ENCODE results near the gene GFAP.
"Not testable (repeated sequence)": the region's sequence is repeated elsewhere in the genome, so short reads cannot be mapped to it uniquely, and the experiment has no call there.

The GFAP gene

DNA sequence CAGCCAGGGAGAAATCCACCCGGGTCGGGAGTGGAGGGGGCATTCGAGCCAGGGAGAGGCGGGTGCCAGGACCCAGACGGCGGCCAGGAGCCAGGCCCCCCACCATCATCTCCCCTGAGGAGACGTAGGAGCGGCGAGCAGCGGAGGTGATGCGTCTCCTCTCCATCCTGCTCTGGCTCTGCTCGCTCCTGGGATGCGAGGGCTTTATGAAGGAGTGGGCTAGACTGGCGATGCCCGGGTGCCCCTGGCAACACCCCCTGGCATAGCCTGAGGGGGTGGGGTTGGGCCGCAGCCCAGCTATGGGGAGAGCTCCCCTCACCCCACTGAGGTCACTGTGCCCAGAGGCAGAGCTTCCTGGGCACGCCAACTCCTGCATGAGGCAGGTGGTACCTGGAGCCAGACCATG is at the start of gene GFAP:
GFAP (minus strand) TSS at position 180 of the 406 bp plus-strand sequence; CDS start at position 166, 14 bp downstream.
- FAIRE-seq = no peak

DNA sequence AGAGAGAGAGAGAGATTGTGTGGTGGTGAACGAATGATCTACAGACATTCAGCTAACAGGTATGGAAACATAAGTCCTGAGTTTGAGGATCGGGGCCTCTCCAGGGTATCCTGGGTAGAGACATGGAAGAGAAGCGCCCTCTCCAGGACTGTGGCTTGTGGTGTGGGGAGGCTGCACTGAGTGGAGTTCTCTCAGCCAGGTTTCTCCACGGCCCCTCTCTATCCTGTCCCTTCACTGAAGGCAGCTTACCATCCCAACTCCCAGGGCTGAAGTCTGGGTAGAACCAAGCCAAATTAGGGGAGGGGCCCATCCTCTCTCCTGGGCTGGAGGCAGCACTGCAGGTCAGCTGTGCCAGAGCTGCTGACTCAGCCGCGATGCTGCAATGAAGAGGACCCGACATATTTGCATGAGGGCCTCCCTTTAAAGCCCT is 46.6 kb upstream of the GFAP start:
- no peak for FAIRE-seq

DNA sequence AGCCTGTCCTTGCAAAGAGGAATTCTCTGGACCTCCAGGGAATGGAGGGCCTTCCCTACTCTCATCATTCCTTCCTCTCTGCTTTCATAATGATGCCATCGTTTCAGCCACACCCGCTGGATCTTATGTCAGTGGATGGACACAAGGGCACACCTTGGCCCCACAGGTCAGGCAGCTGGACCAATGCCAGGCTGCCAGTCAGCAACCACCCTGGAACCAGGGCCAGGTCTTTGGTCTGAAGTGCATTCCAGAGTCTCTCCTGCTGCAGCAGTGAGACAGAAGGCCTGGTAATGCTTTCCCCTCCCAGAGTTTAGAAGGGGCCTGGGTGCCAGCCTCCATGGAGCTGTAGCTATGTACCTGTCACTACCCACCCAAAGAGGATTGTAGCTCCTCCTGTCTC is 45.4 kb upstream of the GFAP start:
- FAIRE-seq = no peak

DNA sequence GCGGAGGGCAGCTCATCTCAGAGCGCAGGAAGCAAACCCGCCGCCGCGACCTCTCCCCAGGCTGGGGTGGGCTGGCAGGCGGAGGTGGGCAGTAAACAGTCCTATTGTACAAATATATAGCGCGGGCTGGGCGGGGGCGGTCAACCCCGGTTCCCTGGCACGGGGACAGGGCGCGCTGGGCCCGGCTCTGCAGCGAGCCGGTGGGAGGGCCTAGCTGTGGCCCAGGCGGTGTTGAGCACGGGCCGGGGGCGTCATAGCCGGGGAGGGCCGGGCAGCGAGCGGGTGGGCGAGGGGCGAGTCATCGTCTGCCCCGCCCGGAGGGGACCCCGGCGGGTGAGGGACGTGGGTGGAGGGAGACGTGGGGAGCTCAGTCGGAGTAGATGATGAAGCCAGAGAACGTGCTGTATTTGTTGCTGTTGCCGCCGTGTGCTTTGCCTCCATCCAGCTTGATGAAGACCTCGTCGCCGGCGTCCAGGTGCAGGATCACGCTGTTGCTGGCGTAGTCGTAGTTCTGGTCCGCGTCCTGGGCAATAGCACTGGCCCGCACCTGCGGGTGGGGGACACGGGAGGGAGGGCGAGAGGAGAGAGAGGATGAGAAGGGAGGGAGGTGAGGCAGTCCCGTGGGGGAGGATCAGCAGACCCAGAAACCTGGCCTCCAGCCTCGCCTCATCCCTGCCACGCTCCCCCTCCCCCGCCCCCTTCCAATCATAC is 44.7 kb upstream of the GFAP start:
- FAIRE-seq = no peak

DNA sequence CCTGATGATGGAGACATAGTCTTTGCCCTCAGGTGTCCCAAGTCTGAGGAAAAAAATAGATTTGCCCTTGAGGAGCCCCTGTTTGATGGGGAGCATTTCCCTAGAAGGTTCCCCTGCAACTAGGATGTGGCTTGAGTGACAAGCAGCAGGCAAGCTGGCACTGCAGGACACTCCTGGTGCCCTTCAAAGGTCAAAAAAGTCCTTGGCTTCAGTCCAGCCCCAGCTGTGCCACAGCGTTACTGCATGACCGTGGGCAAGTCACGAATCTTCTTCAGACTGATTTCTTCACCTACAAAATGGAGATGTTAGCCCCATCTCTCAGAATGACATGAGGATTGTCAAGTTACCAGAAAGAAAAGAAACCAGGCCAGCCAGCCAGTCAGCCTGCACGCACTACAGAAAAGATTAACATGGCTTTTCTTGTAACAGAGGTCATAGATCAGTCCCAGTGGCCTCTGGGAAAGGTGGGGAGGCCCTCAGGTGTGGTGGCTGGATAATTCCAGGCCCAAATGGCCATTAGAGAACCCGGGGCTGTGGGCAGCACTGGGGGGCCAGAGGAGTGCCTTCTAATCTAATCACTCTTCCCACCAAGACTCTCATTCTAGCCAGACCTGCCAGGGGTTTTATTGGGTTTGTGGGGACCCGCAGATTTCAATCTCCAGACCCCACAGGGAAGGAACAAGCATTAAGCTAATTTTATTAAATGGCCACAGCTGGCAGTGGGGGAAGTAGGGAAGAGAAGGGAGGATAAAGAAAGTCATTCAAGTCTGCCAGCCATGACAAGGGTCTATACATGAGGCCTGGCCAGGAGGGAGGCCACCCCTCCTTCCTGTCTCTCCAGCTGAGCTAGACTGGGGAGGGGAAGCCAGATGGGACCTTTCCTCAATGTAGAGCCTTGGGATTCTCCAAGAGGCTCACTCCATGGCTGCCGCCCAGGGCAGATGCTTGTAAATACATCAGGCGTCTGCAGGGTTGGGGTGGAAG is 42.0 kb upstream of the GFAP start:
- no peak for FAIRE-seq

DNA sequence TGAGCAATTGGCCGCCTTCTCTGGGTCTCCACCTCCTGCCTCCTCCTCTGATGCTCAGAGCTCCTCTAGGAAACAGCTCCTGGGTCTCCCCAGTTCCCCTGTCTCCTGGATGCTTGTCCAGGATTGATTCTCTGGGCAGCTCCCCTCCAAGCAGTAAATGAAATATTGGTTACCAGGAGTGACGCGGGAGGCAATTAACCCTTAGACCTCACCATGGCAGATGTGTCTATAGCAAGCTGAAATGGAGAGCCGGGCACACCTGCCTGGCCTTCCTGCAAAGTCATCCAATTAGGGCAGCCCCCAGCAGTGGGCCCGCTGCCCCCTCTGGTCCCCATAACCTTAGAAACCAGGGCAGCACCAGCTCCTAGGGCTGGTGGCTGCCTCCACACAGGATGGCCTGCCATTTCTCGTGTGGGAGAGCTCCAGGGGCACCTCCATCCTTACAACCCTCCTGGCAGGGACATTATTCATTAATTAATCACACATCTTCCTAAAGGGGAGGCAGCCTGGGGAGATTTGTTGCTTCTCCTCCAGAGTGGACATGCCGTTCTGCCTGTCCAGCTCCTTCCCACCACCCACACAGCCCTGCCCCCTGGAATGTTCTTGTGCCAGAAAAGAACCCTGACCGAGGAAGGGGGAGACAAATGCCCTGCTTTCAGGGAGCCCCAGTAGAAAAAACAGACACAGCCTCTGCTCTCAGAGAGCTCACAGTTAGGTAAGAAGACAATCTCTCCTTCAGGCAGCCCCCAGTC is 40.5 kb upstream of the GFAP start:
- no peak for FAIRE-seq

DNA sequence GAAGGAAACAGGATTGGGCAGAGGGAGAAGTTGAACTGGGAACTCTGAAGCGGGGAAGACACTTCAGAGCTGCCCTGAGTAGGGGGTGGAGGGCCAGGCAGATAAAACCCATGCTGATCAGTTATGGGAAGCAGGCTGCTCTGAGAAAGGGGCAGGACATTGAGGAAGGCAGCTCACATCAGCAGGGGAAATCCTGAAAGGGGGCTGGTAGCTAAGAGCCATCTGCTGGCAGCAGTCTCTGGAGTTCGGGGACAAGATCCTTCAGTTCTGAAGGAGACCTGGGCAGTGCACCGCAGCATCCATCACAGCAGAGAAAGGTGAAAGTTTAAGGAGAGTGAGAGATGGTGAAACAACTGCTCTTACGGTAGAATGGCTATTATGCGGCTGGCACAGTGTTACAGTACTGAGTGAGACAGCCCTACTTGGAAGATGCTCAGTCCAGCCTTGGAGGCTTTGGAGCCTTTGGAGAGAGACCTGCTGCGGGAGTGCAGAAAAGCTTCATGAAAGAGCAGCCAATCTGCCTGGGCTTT is 37.7 kb upstream of the GFAP start:
- FAIRE-seq = no peak

DNA sequence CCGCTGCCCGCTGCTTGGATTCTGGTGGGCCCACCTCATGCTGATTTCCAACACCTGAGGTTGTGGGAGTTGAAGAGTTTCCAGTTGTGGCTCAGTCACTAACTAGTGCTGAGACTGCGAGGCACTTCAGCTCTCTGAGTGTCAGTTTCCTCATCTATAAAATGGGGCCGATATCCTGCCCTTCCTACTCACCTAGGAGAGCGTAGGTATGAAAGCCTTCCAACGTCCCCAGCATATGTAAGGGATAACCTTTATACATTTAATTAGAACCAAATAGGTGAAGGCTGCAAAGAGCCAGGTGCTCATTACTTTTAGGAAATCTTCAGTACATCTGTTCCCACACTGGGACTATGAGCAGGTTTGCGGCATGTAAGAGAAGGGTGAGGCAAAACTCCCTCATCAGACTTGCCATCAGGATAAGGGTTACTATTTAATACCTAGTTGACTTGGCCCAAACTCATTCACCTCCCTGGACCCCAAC is 33.1 kb upstream of the GFAP start:
- FAIRE-seq = no peak

DNA sequence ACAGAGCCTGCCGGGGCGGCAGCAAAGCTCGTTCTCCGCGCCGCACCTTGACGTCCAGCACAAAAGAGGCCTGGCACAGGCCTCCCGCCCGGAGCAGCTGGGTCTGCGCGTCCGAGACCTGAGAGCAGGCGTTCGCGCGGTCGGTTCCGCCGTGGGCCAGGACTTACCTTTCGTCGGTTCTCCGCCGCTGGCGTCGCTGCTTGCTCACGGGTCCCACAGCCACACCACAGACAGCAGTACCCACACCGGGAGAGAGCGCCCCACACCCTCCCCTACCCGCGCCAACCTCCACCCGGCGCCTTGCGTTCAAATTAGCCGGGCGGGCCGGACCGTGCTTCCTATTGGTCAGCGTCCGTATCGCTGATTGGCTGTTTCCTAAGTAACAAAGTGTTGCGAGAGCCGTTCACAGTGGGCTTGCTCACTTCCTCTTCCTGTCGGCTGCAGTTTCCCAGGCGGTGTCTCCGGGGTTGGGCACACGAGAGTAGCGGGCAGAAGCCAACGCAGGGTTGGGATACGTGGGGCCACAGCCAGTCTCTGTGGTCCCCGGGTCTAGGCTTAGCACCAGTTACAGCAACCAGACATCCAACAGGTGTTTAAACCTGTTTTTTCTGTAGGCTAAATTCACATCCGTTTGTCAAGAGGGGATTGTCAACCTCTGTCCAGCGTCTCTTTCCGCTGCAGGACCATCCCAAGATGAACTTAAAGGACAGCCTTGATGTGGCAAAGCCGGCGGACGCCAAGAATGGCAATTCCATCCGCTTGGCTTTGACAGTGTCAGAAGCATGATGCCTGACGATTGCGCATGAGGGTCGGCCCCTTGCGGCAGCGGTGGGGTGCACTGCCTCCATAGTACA is 32.4 kb upstream of the GFAP start, which contains the start of gene KIF18B:
KIF18B (minus strand) TSS at position 313 of the 854 bp plus-strand sequence. CDS start 11,429 bp downstream, outside the sequence.
- FAIRE-seq = no peak

DNA sequence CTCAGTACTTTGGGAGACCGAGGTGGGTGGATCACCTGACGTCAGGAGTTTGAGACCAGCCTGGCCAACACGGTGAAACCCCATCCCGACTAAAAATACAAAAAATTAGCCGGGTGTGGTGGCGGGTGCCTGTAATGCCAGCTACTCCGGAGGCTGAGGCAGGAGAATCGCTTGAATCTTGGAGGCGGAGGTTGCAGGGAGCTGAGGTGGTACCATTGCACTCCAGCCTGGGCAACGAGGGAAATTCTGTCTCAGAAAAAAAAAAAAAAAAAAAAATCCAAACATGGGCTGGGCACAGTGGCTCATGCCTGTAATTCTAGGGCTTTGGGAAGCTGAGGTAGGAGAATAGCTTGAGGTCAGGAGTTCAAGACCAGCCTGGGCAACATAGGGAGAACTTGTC is 30.4 kb upstream of the GFAP start:
- FAIRE-seq = not testable (repeated sequence)

DNA sequence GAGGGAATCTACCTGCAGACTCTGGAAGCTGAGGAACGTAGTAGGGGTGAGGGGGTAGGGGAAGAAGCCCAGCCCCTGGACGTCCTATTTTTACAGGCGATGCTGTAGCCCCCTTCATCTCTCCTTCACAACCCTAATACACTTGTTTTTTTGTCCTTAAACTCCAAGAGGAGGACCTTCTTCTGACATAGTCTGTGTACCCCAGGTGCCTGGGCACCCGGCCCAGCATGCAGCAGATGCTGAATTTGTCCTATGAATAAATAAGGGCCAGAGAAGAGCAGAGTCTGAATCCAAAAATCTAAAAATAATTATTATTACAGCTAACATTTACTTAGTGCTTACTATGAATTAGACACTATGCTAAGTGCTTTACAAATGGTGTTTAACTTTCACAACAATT is 27.2 kb upstream of the GFAP start:
- FAIRE-seq = no peak

DNA sequence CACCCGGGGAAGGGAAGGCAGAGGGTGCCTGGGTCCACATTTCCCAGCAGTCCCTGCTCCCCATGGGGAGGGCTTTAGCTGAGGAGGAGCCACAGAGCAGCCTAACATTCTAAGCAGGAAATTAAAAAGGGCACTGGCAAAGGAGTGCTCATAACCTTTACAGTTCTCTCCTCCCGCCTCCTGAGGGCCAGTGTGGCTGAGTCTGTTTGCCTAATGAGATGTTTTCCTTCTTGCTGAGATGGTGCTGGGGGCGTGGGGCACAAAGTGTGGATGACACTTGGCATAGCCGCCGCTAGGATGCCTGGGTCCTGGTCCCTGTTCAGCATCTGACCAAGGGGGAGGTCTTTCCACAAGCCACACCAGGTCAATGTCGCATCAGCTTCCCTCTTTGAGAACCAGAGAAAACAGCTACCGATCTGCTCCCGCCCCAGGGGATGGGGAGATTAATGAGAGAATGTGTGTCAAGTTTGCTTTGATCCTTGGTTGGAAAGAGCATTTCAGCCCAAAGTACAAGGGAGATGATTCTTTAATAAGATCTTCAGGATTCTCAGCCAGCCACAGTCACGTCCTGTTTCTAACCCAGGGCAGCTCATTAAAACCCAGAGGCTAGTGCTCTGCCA is 26.5 kb upstream of the GFAP start:
- no peak for FAIRE-seq

DNA sequence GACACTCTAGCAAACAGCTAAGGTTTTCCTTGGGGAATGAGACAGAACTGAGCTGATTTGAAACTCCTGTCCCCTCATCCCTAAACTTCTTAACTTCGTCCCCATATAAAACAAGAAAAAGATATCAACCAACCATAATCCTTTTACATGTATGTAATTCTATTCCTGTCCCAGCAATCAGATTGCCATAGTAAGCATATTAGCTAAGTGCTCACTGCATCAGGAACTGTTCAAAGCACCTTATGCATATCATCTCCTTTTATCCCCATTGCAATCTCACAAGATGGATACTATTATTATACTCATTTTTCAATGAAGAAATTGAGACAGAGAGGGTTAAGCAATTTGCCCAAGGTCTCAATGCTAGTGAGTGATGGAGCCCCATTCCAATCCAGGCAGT is 25.5 kb upstream of the GFAP start:
- FAIRE-seq = no peak

DNA sequence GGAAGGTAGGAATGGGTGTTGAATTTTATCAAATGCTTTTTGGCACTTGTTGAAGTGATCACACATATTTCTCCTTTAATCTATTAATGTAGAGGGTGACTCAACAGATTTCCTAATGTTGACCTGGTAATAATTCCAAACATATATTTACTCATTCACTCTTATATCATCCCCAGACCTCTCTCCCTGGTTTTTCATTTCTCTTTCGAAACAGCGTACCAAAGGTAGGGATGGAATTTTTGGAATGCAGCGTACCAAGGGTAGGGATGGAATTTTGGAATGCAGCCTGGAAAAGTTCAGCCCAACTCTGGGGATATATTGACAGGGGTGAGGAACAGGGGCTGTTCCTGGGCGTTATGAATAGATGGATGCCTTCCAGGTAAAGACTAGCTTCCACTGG is 25.0 kb upstream of the GFAP start:
- FAIRE-seq = no peak

DNA sequence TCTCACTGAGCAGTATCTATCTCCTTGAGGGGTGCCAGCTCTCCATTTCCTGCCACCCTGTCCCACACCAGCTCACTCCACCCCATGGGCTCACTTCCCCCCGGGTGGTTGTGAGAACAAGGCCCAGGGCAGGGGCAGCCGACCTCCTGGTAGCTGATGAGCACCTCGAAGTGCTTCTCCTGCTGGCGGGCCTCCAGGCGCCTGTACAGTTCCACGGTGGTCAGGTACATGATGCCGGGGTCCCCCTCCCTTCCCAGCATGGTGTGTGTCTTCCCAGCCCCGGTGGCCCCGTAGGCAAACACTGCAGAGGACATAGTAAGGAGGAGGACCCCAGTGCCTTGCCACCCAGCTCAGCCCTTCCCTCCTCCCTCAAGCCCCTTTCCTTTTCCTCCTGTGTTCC is 19.8 kb upstream of the GFAP start:
- FAIRE-seq = no peak

DNA sequence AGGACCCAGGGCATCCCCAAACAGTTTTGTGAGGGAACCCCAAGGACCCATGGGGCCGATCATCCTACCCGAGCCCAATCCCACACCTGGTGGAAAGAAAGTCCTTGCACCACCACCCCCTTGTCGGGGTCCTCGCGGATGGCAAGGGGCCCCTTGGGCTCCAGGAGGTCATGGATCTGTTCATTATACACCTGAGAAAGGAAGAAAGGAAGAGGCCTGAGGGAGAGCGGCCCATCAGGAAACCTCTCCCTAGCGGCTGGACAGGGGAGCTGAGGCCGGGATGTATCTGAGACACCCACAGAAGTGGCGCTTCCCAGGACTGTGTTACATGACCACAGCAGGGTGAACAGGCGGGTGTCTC is 19.4 kb upstream of the GFAP start:
- no peak for FAIRE-seq

DNA sequence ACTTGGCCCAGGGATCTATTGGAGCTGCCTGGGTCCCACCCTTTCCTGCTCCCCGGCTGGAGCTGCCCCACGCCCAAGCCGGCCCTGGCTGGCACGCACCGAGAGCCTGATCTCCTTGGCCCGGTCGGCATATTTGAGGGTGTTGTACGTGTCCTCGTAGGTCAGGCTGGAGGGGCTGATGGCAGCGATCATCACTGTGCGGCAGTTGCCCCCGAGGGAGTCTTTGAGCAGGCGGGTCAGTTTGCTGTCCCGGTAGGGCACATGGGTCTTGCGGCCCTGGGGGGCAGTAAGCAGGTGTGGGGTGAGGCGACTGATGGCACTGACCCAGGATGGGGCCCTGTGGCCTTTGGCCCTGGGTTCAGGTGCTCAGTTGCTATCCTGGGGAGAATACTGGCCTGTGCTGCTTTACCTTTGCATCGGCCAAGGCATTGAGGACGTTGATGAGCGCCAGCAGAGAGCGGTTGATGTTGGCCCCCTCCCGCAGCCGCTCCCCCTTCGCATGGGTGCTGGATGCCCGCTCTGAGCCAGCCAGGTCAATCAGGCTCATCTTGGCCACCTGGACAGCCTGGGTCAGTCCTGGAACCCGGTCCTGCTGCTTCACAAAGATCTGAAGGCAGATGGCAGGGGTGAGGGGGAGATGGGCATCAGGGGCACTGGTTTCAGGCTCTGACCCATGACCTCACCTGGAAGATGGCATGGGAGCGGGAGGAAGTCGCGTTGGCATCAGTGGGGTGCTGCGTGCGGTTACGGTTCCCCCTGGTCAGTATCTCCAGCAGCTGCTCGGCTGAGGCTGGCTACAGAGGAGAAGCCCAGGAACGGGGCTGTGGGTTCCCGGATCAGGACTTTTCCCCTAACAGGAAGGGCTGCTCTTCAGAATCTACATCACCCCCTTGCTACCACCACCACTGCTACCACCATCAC is 18.8 kb upstream of the GFAP start:
- no peak for FAIRE-seq

DNA sequence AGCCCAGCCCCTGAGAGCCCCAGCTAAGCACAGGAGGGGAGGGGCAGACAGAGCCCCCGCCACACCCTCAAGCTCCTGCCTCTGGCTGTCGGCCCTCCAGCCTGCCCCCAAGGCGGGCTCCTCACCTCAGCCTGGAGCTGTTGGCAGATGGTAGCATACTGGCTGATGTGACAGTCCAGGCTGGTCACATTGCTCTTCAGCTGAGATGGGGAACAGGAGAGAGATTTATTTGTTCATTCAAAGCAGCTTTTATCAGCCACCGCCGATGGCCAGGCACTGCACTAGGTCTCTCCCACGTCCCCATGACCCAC is 17.4 kb upstream of the GFAP start:
- no peak for FAIRE-seq

DNA sequence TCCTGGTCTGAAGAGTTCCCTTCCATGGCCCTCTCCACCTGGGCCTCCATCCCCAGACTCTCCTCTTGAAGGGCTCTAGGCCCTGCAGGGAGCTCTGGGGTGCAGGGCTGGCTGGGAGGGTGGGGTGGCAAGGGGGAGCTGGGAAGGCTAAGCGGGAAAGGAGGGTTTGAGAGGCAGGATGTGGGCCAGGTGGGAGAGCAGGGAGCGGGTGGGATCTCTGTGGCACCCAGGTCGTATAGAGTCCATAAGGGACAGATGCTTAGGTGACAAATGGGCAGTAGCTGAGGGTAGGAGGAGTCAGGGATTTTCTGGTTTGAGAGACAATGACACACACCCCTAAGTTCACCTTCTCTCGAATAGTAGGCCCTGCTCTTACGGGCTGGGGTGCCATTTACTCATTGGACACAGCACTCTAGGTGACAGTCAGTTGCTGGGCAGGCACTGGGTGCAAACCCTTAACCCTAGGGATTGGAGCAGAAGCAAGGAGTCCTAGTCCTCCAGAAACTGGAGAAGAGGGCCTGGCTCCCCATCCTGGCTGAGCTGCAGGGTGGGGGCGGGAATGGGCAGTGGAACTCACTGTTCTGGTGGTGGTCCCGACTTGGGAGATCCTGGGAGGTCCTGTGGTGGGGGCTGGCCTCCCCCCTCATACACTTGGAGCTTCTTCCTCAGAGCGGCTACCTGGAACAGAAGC is 16.9 kb upstream of the GFAP start:
- FAIRE-seq = no peak

DNA sequence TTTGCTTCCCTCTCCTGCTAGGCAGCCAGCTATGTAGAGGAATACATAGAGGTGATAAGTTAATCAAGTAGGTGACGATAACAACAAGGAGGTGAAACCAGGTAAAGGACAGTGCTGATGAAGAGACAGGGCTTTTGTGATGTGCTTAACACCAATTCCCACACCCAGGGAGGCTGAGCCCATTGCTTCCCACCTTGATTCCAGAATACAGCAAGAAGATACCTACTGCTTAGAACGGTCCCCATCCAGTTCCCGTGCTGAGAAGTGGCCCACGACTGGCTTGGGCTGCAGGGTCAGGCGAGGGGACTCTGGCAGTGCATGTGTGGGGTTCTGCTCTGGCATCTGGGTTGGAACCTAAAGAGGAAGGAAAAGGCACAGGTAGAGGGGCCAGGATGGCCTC is 16.1 kb upstream of the GFAP start:
- FAIRE-seq = no peak
